ENCODE data around the gene ZMAT5. TPM values are rescaled to one million over a fixed set of nuclear protein-coding genes. Genes with fewer than 3 reads are reported as not detected.

The ZMAT5 gene
- polyA plus RNA-seq, 1 donor (not counting 4 experiments of a cell fraction or from before 2014, with no cell fraction given): 11.1 TPM

- H3K9me1 ChIP-seq (ENCODE audit: control insufficient read depth, extremely low read depth, insufficient read depth, low read length): no peaks in the 10 kb centered on the region
- peaks cover 15% of the 10 kb centered on the region for H3K4me1 ChIP-seq (ENCODE audit: control insufficient read depth, extremely low read depth, insufficient read depth, low read length)
Measured at GRCh38 chr22:29703569-29704195, 63.1 kb downstream of the ZMAT5 start.

DNA sequence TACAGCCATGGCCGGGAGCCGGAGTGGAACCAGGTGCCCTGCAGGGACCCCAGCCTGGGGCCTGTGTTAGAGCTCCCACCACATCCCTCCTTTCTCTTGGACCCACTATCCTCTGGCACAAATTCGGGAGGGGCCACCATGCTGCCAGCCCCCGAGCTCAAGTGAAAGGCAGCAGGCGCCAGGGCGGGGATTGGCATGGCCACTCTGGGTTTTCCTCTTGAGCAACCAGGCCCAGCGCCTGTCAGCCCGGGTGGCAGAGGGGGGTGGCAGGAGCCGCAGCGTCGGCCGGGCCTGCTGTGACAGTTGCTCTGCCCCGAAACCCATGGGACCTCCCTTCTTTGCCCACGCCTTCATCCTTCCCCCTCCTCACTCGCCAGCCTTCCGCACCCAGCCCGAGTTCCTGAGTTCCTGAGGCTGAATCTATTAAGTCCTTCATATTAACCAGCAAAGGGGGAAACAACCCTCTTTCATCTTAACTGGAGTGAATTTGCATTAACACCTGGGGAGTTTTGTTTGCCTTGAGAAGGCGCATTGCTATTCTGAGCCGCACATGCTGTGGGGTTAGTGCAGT lies 63.8 kb downstream of the ZMAT5 start:
- H3K27me3 ChIP-seq (ENCODE audit: control insufficient read depth, extremely low read depth, insufficient read depth, low read length): peaks cover 39% of the 10 kb centered on the region
- H3K4me2 ChIP-seq (ENCODE audit: control insufficient read depth, extremely low read depth, insufficient read depth, low read depth, low read length): no peak overlapping the region
- peaks cover 15% of the 10 kb centered on the region for H3K4me1 ChIP-seq (ENCODE audit: control insufficient read depth, extremely low read depth, insufficient read depth, low read length)
- no peaks in the 10 kb centered on the region for H3K36me3 ChIP-seq (ENCODE audit: control insufficient read depth in 2 of 2, extremely low read depth in 1 of 2, insufficient read depth in 2 of 2, low read length in 2 of 2)
- no peaks in the 10 kb centered on the region for H3K9me1 ChIP-seq (ENCODE audit: control insufficient read depth, extremely low read depth, insufficient read depth, low read length)
- H3K79me2 ChIP-seq (ENCODE audit: control insufficient read depth, insufficient read depth, low read length): no peaks in the 10 kb centered on the region
- no peak overlapping the region for H3K9ac ChIP-seq (ENCODE audit: control insufficient read depth, extremely low read depth, insufficient read depth, low read length)
- no peak overlapping the region for H3K4me3 ChIP-seq (ENCODE audit: control insufficient read depth in 2 of 3, extremely low read depth in 1 of 3, insufficient read depth in 2 of 3, low read depth in 1 of 3, low read length in 3 of 3)
- FAIRE-seq (no peak), DNase-seq (ENCODE audit: low read depth, low spot score) (no peak)
- TF ChIP-seq, protein P1, sequence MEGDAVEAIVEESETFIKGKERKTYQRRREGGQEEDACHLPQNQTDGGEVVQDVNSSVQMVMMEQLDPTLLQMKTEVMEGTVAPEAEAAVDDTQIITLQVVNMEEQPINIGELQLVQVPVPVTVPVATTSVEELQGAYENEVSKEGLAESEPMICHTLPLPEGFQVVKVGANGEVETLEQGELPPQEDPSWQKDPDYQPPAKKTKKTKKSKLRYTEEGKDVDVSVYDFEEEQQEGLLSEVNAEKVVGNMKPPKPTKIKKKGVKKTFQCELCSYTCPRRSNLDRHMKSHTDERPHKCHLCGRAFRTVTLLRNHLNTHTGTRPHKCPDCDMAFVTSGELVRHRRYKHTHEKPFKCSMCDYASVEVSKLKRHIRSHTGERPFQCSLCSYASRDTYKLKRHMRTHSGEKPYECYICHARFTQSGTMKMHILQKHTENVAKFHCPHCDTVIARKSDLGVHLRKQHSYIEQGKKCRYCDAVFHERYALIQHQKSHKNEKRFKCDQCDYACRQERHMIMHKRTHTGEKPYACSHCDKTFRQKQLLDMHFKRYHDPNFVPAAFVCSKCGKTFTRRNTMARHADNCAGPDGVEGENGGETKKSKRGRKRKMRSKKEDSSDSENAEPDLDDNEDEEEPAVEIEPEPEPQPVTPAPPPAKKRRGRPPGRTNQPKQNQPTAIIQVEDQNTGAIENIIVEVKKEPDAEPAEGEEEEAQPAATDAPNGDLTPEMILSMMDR (optimal IDR thresholded peaks at IDR 0.05 in 1 of 3, IDR thresholded peaks at IDR 0.05 in 1 of 3, conservative IDR thresholded peaks at IDR 0.05 in 1 of 3; ENCODE audit: extremely low read depth in 1 of 3, insufficient read depth in 2 of 3, low read length in 3 of 3): no peak
- no peak for TF ChIP-seq EZH2 (IDR thresholded peaks at IDR 0.05; ENCODE audit: low read length)
- dilution Hi-C loops (cut with MboI; ENCODE audit: extremely low pct_ligation_motif_present, low sequenced_read_pairs): no loop called here
- no peak overlapping the region for H2AFZ ChIP-seq (ENCODE audit: control insufficient read depth, low read length)
- no peaks in the 10 kb centered on the region for H3K9me3 ChIP-seq (ENCODE audit: control insufficient read depth, low read depth, low read length)
- peaks cover 2% of the 10 kb centered on the region for H4K20me1 ChIP-seq (ENCODE audit: control insufficient read depth, extremely low read depth, insufficient read depth, low read length)
- no peak overlapping the region for H3K27ac ChIP-seq (ENCODE audit: control insufficient read depth, insufficient read depth, low read length)

More at GRCh38 chr22:29703569-29704195, 63.1 kb downstream of the ZMAT5 start:
- H4K20me1 ChIP-seq (ENCODE audit: control insufficient read depth, extremely low read depth, insufficient read depth, low read length): peaks cover 2% of the 10 kb centered on the region
- no peak overlapping the region for H3K27ac ChIP-seq (ENCODE audit: control insufficient read depth, insufficient read depth, low read length)
- H3K9ac ChIP-seq (ENCODE audit: control insufficient read depth, extremely low read depth, insufficient read depth, low read length): no peak overlapping the region
- no peaks in the 10 kb centered on the region for H3K79me2 ChIP-seq (ENCODE audit: control insufficient read depth, insufficient read depth, low read length)
- H3K4me3 ChIP-seq (ENCODE audit: control insufficient read depth in 2 of 3, extremely low read depth in 1 of 3, insufficient read depth in 2 of 3, low read depth in 1 of 3, low read length in 3 of 3): no peak overlapping the region
- peaks cover 42% of the 10 kb centered on the region for H3K27me3 ChIP-seq (ENCODE audit: control insufficient read depth, extremely low read depth, insufficient read depth, low read length)
- no peak overlapping the region for H3K4me2 ChIP-seq (ENCODE audit: control insufficient read depth, extremely low read depth, insufficient read depth, low read depth, low read length)
- no peaks in the 10 kb centered on the region for H3K36me3 ChIP-seq (ENCODE audit: control insufficient read depth in 2 of 2, extremely low read depth in 1 of 2, insufficient read depth in 2 of 2, low read length in 2 of 2)
- H3K9me3 ChIP-seq (ENCODE audit: control insufficient read depth, low read depth, low read length): no peaks in the 10 kb centered on the region
- FAIRE-seq: no peak
- H2AFZ ChIP-seq (ENCODE audit: control insufficient read depth, low read length): no peak overlapping the region
- TF ChIP-seq, protein P1 (optimal IDR thresholded peaks at IDR 0.05 in 1 of 3, IDR thresholded peaks at IDR 0.05 in 1 of 3, conservative IDR thresholded peaks at IDR 0.05 in 1 of 3; ENCODE audit: extremely low read depth in 1 of 3, insufficient read depth in 2 of 3, low read length in 3 of 3): no peak
- TF ChIP-seq EZH2 (IDR thresholded peaks at IDR 0.05; ENCODE audit: low read length): no peak
- dilution Hi-C loops (cut with MboI; ENCODE audit: extremely low pct_ligation_motif_present, low sequenced_read_pairs): no loop called here
- no peak for DNase-seq (ENCODE audit: low read depth, low spot score)
